Stimulated activated CD4-positive, alpha-beta T cell treated with anti-CD3 and anti-CD28 coated beads, Interleukin-1b, Interleukin-23, amount 100 ng/mL, for 24 hours (primary cell): ENCODE measurements around the gene USP46.
A peak's percentile ranks its signal among the peaks of the same experiment; 100 is the strongest.

Experiments used
- DNase-seq, 4 experiments: peaks; one replicate each; pipeline ENCODE4 v3.0.0-alpha.2; 2020; ENCODE audit warnings: low read depth in 4 of 4, low spot score in 1 of 4

Gene USP46

GRCh38 chr4:52659001-52659721, at the start of gene USP46:
Gene USP46, minus strand, starts transcription at chr4:52659301. Its CDS starts 151 bp downstream, at chr4:52659150.
- DNase-seq, result peak in 2 of 4 experiments; percentile 27 to 52

- DNase-seq, result no peak
These were observed 45.6 kb upstream of the USP46 start for GRCh38 chr4:52704661-52705060.

DNA sequence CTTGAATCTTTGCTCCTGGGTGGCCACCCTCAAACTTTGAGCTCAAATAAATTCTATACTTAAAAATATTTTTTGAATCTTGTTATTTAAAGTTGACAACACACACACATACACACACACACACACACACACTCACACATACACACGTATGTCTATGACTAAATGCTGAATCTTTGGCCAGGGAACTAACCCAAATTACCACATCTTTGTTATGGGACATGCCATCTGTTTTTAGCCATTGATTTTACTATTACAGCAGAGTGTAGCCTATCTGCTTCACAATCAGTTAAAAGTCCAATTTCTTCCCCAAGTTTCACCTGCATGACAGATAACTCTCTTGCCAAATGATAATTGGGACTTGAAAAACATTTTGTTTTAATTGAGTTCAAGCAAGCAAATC, 45.0 kb upstream of the USP46 start:
- DNase-seq, result no peak

GRCh38 chr4:52701207-52701606, 42.1 kb upstream of the USP46 start:
- DNase-seq, result no peak

DNA sequence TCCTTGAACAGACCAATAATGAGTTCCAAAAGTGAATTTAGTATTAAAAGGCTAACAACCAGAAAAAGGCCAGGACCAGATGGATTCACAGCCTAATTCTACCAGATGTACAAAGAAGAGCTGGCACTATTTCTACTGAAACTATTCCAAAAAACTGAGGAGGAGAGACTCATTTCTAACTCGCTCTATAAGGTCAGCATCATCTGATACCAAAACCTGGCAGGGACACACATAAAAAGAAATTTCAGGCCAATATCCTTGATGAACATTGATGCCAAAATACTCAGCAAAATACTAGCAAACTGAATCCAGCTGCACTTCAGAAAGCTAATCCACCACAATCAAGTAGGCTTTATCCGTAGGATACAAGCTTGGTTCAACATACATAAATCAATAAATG, 35.8 kb upstream of the USP46 start:
- no peak for DNase-seq

DNA sequence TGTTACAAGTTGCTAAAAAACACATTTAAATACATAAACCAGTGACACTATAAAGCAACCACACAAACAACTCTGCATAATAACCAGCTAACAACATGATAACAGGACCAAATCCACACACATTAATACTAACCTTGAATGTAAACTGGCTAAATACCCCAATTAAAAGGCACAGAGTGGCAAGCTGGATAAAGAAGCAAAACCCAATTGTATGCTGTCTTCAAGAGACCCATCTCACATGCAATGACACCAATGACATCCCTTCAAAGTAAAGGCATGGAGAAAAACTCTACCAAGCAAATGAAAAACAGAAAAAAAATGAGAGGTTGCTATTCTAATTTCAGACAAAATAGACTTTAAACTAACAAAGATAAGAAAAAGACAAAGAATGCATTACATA, 34.4 kb upstream of the USP46 start:
- no peak for DNase-seq

DNA sequence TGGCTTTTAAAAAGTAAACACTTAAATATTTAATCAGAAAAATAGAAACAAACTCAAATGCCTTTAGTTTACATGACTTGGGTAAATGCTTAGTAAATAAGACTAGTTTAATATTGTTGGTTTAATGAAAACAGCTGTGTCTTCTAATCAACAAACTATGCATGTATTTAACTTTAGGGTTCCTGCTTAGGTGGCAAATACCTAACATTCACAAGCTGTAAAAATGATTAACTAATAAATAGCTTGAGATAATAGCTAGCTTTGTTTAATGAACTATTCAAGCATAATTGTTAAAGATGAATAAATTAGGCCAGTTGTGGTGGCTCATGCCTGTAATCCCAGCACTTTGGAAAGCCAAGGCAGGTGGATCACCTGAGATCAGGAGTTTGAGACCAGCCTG, 30.0 kb upstream of the USP46 start:
- DNase-seq, result no peak

- DNase-seq, result no peak
These were observed 28.6 kb upstream of the USP46 start for GRCh38 chr4:52687696-52688095.

GRCh38 chr4:52685316-52685715, 26.2 kb upstream of the USP46 start:
- no peak for DNase-seq

DNA sequence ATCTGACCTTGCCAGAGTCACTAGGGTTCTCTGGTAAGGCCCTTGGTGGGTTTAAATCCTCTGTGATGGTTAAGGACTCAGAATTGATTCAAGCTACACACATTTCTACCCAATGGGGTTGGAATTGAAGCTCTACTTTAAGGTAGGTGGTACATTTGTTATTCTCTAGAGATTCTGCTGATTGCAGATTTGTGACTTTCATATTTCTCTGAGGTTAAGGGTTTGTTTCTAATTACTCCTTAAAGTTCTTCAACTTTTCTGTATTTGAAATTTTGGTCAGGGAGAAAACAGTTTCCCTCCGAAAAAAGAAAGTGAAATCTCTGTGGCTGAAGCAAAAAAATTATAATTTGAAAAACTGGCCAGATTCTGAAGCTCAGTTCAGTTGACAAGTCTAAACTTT, 25.8 kb upstream of the USP46 start:
- no peak for DNase-seq

DNA sequence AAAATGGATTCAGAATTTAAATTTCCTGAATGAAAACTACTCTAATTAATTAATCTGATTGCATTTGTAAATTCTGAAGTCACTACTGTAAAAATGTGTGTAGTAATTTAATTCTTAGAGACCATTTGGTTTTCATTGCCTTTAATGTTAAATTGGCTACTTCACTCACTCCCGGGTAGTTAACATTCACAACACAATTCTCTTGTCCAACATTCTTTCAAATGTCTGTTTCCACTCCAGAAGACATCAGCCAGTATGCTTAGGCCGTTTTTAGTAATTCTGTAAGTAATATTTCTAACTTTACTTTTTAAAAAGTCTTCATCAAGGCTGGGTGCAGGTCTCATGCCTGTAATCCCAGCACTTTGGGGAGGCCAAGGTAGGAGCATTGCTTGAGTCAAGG, 21.3 kb upstream of the USP46 start:
- no peak for DNase-seq

- DNase-seq, result no peak
These were observed 17.4 kb upstream of the USP46 start for GRCh38 chr4:52676536-52676935.

- no peak for DNase-seq
These were observed 16.0 kb upstream of the USP46 start for GRCh38 chr4:52675111-52675510.

DNA sequence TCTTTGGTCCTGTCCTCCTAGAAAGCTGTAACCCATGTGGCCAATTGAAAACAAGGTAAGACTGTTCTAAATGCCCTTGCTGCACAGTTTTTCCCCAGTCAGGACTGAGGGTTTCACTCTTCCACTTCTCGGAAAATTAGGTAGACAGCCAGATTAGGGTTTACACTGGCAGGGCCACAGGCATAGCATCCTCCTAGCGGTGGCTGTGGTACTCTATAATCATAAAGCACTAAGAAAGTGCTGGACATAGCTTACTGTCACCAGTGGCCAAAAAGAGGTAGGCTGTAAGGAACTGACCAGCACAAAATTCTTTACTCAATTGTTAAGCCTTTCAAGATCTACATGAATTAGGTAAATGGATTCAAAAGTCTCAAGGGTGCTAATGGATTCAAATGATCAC, 11.6 kb upstream of the USP46 start:
- no peak for DNase-seq

DNA sequence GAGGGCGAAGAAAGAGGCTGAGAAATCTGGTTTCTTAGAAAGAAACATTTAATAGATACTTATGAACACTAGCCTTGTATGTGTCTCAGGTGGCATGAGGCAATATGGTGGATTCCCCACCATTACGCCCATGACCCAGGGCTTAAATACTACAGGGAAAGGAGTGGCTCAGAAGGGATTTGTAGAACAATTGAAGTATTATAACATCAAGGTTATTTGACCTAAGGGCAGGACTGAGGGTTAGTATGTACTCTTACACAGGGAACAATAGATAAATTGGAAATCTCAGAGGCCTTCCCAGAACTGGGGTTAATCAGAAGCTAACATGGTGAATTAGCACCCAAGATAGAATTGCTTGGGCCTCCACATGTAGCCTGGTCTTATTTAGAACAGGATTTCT, 11.0 kb upstream of the USP46 start:
- no peak for DNase-seq

DNA sequence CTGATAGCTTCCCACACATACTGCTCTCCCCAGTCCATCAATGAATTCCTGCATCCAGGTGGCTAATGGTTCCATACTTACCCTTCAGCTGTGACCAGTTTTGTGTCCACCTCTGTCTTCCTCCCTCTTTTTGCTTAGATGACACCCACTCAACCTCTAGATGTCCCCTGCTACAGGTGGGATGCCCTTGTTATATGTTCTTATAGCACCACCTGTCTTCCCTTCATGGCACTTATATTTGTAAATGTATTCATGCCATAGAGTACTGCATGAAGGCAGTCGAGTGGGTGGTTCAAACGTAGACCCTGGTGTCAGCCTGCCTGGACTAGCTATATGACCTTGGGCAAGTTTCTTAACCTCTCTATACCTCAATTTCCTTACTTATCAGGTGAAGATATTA, 6.5 kb upstream of the USP46 start:
- no peak for DNase-seq

DNA sequence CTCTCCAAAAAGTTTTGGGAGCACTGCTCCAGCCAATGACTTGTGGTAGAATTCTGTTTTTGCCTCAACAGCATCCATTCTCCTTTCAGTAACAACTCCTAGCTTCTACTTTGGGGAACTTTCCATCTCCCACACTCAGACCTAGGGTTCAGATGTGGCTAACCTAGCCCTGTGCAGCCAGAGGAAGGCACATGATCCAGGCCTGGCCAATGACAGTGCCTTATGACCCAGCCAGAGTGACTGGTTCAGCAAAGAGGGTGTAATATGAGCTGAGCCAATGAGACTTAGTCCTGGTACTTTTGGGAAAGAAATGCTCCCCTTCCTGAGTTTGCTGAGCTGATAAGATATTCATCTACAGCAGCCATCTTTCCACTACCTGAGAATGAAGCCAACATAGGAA, 5.4 kb upstream of the USP46 start:
- DNase-seq, result no peak

DNA sequence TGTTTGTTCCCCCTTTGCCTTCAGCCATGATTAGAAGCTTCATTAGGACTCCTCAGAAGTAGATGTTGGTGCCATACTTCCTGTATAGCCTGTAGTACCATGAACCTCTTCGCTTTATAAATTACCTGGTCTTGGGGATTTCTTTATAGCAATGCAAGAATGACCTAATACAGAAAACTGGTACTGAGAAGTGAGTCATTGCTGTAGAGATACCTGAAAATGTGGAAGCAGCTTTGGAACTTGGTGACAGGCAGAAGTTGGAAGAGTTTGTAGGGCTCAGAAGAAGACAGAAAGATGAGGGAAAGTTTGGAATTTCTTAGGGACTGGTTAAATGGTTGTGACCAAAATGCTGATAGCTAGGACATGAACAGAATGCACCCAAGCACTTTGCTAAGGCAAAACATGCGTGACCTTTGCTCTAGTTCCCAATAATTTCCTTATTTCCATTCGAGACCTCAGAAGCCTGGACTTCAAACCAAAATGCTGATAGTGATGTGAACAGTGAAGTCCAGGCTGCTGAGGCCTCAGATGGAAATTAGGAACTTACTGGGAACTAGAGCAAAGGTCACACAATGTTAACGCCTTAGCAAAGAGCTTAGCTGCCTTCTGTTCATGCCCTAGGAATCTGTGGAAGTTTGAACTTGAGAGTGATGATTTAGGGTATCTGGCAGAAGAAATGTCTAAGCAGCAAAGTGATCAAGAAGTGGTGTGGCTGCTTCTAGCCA, 3.0 kb upstream of the USP46 start:
- no peak for DNase-seq

GRCh38 chr4:52660643-52661042, 1.5 kb upstream of the USP46 start:
- no peak for DNase-seq

DNA sequence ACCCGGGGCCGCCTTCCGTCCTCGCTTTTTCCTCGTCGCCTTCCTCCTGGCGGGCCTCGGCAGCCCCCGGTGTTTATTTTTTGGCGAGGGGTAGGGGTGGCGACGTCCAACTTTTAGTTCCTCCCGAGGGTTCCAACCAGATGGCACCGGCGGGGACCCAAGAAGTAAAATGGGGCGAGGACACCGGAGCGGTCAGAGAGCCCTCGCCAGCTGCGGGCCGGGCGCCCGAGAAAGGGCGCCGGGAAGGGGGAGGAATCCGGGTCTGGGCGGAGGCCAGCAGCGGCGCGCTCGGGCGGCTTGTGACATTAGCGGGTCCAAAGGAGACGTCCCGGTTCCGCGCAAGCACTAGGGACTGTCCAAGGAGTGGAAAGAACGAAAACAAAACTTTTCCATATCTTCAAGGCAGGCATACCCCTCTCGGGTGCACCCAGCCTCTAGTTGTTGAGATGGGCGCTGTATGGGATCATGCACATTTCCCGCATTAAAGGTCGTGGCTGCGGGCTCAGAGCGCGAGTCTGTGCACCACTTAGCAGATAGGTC, 691 bp upstream of the USP46 start:
- no peak for DNase-seq

- no peak for DNase-seq
These were observed 480 bp downstream of the USP46 start for GRCh38 chr4:52658641-52659000.

DNA sequence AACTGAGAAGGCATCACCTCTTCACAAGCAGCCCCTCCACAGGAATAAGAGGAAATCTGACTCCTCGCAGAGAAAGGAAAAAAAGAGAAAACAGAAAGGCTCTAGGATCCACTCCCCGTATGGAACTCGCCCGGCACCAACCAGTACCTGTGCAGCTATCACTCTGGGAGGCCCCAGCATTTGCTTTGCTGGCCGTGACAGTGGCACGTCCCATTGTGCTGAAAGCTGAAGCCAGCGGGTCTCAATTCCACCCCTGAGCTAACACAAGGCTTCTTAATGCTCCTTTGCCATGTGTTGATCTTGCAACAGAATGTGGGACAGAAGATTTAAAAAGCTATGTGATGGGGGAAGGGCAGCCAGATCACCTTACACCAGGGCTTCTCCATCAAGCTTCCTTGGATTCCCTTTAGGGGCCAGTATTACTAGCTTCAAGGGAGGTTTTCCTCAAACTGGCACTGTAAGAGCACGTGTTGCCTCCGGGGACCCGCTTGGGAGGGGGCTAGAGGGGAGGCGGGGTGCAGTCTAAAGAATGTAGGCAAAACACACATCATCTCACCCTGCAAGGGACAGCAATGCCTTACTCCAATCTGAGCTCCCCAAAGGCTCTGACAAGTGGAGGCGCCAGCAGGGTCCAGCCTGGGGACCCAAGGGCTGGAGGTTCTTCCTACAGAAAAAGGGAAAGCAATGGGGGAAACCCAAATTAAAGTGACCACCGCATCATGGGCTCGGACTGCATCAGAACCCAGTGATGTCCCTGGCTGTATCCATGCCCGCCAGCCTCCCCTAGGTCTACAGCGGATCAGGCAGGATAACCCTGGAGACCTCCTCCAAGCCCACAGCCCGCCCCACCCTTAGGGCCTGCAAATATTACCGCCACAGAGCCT, 1.2 kb downstream of the USP46 start:
- no peak for DNase-seq
